HG03457 (cell line): ENCODE results near the gene CREB5.

ENCODE experiments used
- ATAC-seq: cut with Tn5 transposase; IDR thresholded peaks from one replicate; pipeline ENCODE4 v1.9.1; 2021; ENCODE audit warnings: moderate number of reproducible peaks; ENCODE audit not compliant: unreplicated experiment

The CREB5 gene

DNA sequence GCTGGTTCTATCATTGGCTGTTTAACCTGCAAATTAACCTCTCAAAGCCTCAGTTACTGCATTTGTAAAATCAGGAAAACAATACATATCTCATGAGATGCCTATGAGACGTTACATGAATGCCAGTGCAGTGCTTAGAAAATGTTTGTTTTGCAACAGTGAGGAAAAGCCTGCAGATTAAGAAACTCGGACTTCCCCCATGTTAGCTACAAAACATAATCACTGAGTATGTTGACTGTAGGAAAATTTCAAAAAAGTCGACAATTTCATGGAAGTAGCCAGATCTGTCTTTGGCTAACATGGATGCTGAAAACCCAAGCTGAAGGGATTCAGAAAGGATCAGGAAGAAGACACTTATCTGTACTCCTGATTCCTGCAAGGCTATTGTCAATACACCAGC, 424.4 kb downstream of the CREB5 start:
- no peak for ATAC-seq

DNA sequence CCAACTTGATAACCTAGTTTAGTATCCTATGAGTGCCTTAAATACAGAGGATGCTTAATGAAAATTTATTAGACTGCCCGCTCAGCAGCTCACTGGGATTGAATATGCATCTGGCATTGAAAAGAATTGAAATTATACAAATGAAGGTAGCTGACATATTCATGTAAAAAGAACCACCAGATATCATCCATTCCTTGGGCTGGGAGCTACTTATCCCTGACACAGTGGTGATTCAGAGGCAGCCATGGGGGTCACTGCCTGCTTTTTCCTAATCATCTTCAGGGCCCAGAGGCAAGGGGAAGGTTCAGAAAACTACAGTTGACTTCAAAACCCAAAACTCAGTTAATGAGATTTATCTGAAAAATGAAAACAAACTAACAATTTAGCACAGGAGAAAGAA, 424.9 kb downstream of the CREB5 start:
- ATAC-seq: no peak

GRCh38 chr7:28840592-28840995, 428.3 kb downstream of the CREB5 start:
- no peak for ATAC-seq

DNA sequence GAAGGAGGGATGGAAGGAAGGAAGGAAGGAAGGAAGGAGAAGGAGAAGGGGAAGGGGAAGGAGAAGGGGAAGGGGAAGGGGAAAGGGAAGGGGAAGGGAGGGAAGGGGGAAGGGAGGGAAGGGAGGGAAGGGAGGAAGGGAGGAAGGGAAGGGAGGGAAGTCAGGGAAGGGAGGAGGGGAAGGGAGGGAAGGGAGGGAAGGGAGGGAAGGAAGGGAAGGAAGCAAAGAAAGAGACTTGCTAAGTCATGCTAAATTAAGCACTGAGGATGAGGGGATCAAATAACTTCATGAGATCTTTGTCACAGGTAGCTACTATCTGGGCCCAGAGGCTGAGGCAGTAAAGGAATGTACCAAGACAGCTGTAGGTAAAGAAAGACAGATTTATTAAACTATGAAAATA, 429.4 kb downstream of the CREB5 start:
- no peak for ATAC-seq

DNA sequence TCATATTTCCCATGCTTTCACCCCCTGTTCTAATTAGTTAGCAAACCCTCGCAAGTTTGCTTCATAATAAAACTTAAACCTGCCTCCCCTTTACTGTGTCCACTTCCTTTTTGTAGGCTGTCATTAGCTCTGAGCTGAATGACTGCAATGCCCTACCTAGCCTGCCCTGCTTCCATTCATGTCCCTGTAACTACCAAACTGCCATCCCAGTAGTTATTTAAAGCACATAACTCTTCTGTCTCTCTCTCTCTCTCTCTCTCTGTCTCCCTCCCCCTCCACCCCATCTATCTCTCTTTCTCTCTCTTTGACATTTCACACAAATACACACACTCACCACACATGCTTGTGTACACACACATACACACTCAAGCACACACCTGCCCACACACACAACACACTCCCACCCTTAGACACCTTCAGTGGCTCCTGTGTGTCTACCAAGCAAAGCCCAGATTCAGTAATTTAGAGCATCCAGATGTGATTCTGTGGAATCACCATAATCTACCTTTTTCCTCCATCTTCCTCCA, 430.5 kb downstream of the CREB5 start:
- ATAC-seq: no peak

DNA sequence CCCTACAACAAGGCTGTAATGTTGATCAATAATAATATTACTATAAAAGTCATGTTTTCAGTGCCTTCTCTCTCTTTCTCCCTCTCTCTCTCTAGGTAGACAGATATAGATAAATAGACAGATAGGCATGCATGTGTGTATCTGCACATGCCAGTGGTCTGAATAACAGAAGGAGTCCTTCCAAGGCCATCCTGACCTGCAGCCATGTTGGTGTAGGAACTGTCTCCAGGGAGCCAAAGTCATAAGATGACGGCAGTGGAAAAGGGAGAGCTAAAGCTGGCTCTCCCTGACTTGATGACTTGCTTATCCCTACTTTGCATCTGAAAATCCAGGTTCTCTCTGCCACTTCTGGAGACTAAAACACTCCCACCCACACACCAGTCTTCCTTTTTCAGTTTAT, 432.8 kb downstream of the CREB5 start:
- no peak for ATAC-seq

- no peak for ATAC-seq
Measured at GRCh38 chr7:28847176-28847575, 434.9 kb downstream of the CREB5 start.

- no peak for ATAC-seq
Measured at GRCh38 chr7:28847681-28848080, 435.4 kb downstream of the CREB5 start.

GRCh38 chr7:28848906-28849305, 436.6 kb downstream of the CREB5 start:
- no peak for ATAC-seq

DNA sequence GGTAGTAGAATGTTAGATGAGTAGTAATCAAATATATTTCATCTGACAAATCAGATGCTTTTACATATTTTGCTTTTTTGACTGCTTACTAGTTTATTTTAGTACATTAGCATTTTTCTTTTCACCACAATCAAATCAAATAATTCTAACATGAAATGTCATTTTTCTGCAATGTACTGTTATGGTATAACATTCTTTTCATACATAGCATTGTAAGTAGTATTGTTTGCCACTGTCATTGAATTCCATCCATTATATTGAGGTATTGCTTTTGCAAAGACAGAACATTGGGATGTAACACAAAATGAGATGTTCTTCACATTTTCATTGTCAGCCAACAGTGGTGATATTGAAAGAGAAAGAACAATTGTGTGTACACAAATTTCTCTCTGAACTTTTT, 438.4 kb downstream of the CREB5 start:
- no peak for ATAC-seq

GRCh38 chr7:28853150-28853549, 440.8 kb downstream of the CREB5 start:
- ATAC-seq: no peak

DNA sequence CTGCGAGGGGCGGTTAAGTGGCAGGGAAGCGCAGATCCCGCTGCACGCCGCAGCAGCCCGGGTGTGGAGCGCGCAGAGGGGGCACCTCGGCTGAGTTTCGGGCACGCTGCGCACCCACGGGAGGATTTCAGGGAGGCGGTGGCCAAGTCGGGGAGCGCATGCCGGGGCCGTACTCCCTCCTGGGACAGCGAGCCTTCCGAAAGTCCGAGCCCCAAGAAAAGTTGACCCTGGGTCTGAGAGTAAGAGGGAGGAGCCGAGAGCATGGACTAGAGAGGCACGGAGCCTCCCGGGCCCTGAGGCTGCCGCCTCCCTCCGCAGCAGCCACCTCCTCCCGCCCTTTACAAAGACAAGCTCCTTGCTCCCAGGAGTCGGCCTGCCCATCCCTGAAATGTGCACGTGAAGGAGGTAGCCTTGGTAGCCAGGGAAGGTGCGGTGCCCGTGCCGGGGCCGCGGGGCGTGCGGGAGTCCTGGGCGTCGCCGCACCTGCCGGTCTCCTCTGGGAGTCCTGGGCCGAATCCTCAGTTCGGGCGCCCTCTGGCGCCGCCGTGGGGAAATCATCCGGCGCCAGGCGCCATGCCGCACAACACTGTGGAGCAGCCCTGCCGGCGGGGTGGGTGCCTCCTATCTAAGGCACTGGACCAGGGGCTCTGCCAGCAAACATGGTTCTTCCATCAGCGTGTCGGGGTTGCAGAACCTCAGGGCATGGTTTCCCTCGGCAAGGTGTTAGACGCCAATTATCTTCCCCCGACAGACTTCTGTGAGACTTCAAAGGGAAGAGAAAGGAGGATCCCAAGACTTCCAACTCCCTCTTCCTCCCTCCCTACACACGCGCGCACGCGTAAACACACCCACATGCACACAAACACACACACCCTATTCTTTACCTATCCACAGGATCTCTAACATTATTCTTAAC, 441.8 kb downstream of the CREB5 start:
- peak; percentile 95 for ATAC-seq

GRCh38 chr7:28854750-28855074, 442.4 kb downstream of the CREB5 start:
- ATAC-seq: no peak

DNA sequence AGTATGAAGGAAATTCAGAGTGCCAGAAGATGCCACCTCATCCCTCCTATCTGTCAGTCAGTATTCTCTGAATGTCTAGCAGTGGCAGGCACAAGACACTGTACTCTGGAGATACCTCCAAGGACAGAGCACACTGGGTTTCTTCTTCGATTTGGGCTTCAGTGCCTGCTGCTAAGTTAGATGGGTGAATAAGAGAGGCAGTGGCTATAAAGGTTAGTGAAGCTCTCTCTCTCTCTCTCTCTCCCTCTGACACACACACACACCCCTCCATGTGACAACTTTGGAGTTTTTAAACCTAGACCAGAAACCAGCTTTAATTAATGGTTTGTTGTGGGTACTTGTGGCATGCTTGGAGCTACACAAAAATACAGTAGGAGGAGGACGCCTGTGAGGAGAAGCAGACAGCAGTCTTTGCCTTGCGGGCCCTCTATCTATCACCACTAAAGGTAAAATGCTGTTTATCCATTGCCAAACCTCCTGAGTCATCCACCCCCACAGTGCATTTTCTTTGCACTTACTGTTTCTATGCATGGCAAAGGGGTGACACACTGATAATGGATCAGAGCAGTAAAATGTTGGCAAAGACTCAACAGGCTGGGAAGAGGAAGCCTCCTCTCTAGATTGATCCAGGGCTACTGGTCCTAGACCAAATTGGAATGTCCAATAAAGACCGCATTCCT, 443.4 kb downstream of the CREB5 start:
- ATAC-seq: no peak

GRCh38 chr7:28856656-28857055, 444.3 kb downstream of the CREB5 start:
- no peak for ATAC-seq

GRCh38 chr7:28858206-28858605, 445.9 kb downstream of the CREB5 start:
- no peak for ATAC-seq

GRCh38 chr7:28858895-28859294, 446.6 kb downstream of the CREB5 start:
- ATAC-seq: no peak

DNA sequence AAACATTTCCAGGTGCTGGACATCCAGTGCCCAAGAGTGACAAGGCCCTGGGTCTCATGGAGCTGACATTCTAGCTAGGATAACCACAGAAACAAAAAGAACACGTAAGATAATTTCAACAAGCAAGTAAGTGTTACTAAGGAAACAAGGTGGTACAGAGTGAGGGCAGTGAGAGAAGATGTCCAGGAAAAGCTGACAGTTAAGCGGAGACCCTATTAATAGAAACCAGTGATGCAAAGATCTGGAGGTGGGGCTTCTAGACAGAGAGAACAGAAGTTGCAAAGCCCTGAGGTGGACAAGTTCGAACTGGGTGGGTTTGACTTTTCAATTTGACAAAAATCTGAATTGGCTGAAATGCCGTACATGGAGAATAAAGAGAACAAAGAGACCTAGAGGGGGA, 449.5 kb downstream of the CREB5 start:
- no peak for ATAC-seq

GRCh38 chr7:28862595-28863272, 450.4 kb downstream of the CREB5 start:
- ATAC-seq: no peak

DNA sequence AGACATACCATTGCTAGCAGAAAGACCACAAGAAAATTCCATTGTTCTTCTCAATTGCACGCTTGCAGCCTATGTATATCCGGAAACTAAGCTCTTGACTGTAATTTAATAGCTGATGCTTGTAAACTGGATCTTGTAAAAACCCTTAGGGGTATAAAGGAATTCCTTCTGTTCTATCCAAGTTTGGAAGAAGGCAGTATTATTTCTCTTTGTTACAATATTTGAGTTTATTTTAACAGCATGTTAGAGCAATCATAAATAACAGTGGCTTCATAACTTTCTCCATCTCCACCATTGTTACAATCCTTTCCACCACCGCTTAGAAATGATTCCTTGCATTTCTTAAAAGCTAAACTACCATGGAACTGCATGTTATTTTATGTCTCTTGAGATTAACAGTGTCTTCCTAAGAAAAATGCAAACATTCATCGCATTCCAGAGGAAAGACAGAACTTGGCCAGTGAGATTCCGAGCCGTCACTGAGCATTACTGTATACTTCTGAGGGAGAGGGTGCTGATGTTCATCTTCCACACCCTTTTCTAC, 453.4 kb downstream of the CREB5 start:
- no peak for ATAC-seq

DNA sequence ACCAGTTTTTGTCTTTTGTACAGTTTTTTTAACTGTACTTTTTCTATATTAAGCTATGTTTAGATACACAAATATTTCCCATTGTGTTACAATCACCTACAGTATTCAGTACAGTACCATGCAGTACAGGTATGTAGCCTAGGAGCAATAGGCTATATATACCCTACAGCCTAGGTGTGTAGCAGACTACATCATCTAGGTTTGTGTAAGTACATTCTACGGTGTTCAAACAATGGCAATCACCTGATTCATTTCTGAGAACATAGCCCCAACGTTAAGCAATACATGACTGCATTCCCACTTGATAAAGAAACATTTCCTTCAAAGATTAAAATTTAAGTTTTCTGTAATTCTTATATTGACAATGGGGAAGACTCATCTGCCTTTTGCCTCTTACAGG, 456.4 kb downstream of the CREB5 start:
- no peak for ATAC-seq
